Choroid plexus epithelial cell (primary cell): ENCODE data around the gene GPR50.

Experiments
- DNase-seq: peaks from one replicate; pipeline ENCODE4 v3.0.0-alpha.2; 2010; ENCODE audit warnings: low read depth
- H3K4me3 ChIP-seq: 2 replicates; pipeline ENCODE4 v1.5.1; 2011; ENCODE audit warnings: low read depth, mild to moderate bottlenecking, control low read depth, low read length, moderate library complexity
- TF ChIP-seq, protein P1 (sequence below): conservative IDR thresholded peaks from 2 replicates; pipeline ENCODE4 v1.5.1; 2011; ENCODE audit warnings: low read depth, mild to moderate bottlenecking, control low read depth, inconsistent platforms, low read length, moderate library complexity

The GPR50 gene

DNA sequence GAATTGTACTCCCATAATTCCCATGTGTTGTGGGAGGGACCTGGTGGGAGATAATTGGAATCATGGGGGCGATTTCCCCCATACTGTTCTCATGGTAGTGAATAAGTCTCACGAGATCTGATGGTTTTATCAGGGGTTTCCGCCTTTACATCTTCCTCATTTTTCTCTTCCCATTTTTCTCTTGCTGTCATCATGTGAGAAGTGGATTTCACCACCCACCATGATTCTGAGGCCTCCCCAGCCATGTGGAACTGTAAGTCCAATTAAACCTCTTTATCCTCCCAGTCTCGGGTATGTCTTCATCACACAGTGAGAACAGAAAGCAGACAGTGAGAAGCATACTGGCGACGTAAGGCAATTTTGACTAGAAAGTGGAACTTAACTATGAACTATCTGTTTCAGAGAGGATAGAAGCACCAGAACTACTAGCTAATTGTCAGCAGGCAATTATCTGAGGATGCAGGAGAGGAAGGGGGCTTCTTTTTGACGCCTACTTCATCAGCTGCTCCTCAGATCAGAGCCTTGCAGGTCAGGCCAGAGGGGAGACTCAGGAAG, 8.5 kb upstream of the GPR50 start:
- no peak overlapping the region for H3K4me3 ChIP-seq
- TF ChIP-seq, protein P1, sequence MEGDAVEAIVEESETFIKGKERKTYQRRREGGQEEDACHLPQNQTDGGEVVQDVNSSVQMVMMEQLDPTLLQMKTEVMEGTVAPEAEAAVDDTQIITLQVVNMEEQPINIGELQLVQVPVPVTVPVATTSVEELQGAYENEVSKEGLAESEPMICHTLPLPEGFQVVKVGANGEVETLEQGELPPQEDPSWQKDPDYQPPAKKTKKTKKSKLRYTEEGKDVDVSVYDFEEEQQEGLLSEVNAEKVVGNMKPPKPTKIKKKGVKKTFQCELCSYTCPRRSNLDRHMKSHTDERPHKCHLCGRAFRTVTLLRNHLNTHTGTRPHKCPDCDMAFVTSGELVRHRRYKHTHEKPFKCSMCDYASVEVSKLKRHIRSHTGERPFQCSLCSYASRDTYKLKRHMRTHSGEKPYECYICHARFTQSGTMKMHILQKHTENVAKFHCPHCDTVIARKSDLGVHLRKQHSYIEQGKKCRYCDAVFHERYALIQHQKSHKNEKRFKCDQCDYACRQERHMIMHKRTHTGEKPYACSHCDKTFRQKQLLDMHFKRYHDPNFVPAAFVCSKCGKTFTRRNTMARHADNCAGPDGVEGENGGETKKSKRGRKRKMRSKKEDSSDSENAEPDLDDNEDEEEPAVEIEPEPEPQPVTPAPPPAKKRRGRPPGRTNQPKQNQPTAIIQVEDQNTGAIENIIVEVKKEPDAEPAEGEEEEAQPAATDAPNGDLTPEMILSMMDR, result no peak
- DNase-seq, result no peak

DNA sequence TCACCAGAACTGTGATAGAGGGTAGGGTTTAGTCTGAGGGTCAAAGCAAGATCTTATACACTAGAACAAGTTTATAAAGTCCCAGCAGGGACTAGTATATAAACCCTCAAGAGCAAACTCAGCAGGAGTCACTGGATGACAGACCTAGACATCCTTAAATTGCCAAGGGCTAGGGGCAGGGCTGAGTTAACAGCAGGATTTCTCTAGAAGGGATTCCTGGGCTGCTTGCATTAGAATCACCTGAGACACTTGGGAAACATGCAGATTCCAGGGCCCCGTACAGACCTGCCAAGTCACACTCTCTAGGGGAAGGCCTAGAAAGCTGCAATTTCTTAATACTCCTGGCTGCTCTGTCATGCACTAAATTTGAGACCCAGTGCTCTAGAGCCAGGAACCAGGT, 6.6 kb upstream of the GPR50 start:
- TF ChIP-seq, protein P1, result no peak
- H3K4me3 ChIP-seq, result no peak overlapping the region
- no peak for DNase-seq

DNA sequence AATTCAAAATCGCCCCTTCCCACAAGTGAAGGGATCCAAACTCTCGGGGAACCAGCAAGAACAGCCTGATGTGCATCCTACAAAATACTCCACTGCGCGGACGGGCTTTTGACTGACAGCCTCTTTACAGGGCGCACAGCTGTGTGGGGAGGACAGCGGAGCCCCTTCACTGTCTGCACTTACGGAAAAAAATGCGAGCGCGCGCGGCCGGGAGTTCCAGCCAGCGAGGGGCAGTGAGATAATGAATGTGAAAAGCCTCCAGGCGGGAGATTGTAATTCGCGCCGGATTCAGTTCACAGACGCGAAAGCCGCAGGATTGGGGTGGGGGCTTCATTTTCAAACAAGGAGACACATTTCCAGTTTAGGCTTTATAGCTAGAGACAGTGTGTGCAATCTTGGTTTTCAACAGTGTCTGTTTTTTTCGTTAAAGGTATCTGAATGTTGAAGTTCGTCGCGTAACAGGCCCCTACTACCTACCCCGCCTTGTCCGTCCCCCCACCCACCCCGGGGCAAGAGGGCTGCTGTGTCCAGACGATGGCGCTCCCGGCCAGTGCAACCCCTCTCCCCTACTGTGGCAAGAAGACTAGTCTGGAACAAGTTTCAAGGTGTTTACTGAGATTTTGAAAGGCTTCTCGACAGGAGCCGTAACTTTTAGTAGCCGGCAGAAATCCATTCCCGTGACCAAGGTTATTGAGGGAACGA, 1.7 kb upstream of the GPR50 start:
- H3K4me3 ChIP-seq, result no peak overlapping the region
- no peak for DNase-seq
- TF ChIP-seq, protein P1, result no peak

DNA sequence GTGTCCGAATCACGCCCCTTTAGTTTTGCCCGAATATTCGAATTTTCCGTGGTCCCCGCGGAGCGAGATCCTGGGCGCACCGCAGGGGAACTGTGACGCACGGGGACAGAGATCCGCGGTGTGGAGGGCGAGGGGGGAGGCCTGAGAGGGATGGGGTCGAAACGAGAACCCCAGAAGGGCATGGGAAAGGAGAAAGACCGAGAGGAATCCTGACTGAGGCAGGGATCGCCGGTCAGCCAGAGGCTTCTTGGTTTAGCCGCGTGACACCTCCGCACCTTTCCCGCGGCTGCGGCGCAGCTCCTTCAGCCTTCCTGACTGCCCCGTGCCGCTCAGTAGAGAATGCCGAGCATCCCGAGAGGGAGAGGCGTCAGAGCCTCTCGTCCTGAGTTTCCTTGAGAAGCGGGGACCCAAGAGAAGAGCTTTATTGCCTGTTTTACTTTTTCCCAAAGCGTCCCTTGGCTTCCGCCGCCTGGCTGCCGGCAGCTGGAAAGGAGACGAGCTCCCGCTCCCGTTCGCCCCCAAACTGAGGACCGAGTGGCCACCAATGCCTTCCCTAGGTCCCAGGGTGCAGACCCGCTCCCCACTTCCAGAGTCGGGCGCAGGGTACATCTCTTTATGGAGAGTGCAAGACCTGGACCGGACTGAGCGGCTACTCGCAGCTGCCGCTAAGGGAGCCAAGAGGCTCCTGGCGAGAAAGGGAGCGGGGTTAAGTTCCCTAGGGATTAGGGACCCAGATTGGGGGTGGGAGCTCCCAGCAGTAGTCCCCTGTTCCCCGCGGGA, 911 bp upstream of the GPR50 start:
- no peak for DNase-seq
- no peak overlapping the region for H3K4me3 ChIP-seq
- TF ChIP-seq, protein P1, result no peak

DNA sequence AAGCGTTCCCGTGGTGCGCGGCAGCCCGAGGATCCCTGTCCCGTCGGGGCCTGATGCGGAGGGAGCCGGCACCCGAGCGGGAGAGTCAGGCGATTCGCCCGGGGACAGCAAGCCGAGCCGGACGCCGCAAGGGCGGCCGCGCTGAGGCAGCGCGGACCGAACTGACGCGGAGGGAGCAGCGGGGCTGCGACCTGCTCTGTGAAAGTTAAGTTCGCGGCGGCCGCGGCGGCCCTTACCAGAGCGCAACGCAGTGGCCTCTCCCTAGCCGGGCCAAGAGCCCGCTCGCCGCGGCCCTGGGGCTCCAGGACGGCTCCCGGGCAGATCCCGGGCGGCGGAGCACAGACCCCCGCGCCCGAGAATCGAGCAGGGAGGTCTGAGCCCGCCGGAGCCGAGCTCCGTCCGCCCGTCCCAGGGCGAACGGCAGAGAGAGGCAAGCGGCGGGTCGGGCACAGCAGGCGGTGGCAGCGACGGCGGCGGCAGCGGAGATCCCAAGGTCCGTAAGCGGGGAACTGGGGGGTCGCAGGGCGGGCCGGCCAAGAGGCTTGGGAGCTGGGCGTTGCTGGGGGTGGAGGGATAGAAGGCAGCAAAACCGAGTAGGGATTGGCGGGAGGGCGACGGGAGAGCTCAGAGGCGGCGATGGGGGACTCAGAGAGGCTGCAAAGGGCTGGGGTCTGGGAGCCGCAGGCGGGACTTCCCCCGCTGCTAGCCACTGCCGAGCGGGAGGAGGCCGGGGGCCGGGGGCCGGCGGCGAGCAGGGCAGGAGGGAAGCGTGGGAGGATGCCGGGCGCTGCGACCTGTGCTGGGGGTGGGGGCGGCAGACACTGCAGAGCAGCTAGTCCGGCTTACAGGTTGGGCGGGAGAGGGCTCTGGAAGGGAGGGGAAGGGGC, 1.0 kb downstream of the GPR50 start:
- H3K4me3 ChIP-seq, result no peak overlapping the region
- DNase-seq, result no peak
- TF ChIP-seq, protein P1, result no peak

DNA sequence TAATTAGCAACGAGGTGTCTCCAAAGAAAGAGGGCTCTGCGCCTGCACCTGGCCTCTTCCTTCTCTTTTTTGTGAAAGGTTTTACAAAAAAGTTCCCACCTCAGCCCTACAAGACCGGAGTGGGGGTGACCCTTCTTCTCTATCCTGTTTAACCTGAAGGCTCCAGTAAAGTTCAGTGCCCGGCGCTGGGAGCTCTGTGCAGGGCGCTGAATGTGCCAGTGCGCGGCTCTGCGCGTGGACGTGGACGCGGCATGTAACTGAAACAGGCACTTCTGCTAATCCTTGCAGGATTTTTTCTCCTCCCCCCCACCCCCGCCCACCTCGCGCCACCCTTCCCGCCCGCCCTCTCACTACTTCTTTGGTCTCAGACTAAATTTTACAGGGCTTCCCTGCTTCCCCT, 2.4 kb downstream of the GPR50 start:
- no peak for DNase-seq
- H3K4me3 ChIP-seq, result no peak overlapping the region
- TF ChIP-seq, protein P1, result no peak
